GM19455 (cell line): ENCODE data around the gene TRIP12.
"Not testable (repeated sequence)": the region's sequence is repeated elsewhere in the genome, so short reads cannot be mapped to it uniquely, and the experiment has no call there.

Experiments
- ATAC-seq: cut with Tn5 transposase; IDR thresholded peaks from one replicate; pipeline ENCODE4 v1.9.1; 2021; ENCODE audit not compliant: unreplicated experiment

TRIP12 gene

DNA sequence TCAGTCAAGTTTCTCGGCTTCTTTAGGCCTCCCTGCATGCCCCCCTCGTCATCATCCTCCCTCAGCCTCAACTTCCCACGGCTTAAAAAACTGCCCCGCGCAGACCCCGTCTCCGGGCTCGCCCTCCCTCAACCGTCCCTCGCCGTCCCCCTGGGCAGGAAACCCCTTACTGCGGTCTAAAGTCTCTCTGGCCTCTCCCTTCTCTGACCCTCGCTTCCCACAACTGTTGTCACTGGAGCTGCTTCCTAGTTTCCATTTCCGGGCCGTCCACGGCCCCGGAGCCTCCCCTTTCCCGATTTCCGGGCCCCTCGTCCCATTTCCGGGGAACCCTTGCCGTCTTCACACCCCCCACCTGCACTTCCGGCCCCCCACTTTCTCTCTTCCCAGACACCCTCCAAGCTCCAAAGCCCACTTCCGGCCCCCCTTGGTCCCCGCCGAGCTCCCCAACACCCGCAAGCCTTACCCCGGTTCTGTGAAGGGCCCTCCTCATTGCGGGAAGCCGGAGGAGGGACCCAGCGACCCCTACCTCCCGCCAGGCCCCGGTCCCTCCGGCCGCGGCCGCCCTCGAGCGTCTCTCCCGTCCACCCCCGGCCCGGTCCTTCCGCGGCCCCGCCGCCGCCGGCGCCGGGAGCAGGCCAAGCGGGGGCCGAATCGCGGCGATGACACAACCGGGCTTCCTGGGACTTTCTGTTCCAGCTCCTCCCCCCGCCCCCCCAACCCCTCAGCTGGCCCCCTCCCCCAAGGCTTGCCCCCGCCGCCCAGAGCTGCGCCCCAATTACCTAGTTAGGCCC, 513 bp downstream of the TRIP12 start:
- peak; percentile 18 for ATAC-seq

DNA sequence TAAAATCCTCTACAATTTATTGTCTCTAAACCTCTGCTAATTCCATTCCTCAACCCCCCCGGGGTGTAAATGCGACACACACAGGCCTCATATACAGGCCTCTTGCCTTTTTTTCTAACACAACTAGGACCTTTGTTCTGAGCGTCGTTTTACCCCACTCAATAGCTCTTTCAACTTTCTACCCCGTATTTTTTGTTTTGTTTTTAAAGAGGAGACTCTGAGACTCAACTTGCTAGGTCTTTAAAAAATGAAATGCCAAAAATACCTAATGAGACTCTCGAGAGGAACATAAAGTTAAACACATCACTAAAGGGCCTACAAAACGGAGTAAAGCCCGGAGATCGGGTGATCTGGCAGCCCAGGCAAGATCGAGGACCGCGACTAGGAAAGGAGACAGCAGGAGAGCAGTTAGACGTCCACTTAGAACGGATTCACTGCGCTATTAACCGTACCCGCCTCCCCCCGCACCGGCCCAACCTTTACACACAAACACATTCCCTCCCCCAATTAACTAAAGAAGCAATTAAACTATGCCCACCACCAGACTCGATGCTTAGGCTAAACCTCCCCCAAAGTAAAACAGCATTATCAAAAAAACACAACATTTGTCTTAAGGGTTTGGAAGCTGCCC, 1.7 kb downstream of the TRIP12 start:
- no peak for ATAC-seq

DNA sequence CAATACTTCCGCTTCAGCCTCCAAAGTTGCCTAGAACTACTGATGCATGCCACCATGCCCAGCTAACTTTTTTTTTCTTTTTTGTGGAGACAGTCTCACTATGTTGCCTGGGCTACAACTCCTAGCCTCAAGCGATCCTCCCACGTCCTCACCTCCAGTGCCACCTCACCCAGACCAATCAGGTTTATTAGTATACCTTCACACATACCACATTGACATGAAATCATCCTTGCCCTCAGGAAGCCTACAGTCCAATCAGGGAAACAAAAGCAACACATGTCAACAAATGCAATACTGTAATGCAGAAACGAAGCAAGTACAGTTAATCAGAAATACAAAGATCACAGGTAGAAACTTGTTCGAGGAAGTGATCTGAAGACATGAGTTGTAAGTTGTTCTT, 4.0 kb downstream of the TRIP12 start:
- no peak for ATAC-seq

DNA sequence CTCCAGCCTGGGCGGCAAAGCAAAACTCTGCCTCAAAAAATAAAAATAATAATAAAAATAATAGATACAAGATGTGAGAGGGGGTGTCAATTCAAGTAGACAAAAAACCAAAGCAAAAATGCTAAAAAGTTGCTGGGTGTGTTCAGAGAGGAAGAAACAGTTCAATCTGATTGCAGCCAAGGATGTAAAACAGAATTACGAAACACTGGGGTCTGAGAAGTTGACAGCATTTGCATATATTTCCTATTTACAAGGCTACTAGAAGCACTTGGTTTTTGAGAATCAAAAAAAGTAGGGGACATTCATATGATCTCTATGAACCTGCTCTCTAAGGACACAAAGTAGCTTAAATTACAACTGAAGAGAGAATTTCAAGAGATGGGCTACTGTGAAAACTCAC, 7.6 kb downstream of the TRIP12 start:
- no peak for ATAC-seq

DNA sequence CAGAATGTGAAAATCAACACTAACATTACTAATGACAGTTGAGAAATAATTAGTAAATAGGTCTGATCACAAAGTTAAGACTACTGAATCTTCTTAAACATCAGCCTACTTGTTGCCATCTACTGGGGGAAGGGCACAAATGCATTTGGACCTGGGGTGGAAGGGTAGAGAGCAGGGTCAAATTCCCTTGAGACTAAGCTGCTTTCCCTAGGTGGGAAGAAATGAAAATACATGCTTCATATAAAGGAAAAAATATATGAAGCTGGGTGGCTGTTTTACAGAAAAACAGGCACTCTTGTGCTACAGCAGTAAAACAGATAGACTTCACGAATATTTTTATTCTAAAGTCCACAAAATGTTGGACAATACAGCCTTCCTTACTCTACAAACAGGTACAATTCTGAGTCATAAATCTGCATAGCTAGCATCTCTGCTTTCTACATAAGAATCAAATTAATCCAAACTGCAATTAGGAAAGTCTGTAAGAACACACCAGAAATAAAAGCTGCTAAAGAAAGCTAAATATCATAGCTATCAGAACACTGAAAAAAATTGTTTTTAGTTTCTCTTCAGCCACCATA, 10.9 kb downstream of the TRIP12 start:
- ATAC-seq, result peak; percentile 72

DNA sequence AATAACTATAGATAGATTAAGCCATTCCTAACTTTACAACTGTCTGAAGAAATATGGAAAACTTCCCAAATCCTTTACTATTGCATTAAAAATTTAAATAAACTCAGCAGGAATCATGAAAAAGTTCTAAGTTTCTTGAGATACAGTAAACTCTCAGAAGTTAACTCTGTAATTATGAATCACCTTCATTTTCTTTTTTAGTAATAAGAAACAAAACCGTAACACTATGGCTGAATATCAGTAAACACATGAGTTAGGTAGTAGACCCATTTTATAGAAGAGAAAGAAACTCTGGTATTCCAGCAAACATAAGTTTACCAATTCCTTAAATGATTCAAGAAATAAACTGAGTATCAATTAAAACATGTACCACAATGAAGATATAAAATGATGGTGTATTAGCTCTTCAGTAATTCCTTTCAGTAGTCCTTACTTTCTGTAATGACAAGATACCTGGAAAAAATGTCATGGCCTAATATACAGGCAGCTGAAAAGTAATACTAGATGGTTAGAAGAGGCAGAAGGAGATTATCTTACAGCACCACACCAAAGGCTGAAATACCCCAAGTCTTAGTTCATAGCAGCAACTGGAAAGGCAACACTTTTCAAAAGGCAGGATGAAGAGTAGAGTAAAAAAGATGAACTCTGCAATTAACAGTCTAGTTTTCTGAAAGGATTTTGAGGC, 11.5 kb downstream of the TRIP12 start:
- peak; percentile 9 for ATAC-seq

DNA sequence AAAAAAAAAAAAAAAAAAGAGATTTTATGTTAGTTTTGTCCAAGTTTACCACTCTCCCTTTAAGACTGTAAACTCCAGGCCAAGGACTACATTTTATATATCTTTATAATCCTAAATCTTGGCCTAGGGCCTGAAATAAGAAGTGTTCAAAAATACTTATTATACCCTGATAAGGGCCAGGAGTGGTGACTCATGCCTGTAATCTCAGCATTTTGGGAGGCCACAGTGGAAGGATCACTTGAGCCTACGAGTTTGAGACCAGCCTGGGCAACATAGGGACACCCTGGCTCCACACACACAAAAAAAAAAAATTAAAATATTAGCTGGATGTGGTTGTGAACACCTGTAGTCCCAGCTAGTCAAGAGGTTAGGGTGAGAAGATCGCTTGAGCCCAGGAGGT, 12.7 kb downstream of the TRIP12 start:
- no peak for ATAC-seq

DNA sequence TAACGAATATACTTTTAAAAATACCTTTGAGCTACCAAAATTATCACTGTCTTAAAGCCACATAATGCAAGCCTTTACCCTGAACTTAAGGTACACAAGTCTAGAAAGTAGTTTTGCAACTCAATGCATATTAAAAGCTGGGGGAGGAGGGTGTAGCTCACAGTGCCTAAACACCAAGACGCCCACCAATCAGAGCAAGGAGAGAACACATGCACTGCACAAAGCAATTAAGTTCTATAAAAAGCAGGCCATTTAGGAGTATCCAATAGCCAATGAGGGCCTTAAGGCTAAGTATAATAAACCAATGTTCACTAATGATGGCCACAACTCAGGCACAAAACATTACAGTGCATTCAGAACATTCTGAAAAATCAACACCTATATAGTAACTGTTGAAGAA, 16.2 kb downstream of the TRIP12 start:
- ATAC-seq, result no peak

DNA sequence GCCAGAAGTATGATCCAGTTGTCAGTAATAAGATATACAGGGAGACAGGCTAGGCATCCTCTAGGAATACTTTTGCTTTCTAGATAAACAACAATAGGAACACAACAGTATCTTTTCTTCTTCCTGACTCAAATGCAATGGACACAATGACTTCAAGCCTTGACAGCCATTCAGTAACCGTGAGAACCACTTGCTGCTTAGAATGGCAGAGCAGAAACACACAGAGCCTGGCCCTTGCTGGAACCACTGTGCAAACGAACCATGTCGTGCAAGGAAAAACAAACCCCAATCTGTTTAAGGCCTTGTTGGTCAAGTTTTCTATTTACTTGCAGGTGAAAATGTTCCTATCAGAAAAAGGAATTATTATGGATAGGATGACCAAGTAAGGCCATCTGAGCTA, 18.8 kb downstream of the TRIP12 start:
- no peak for ATAC-seq

DNA sequence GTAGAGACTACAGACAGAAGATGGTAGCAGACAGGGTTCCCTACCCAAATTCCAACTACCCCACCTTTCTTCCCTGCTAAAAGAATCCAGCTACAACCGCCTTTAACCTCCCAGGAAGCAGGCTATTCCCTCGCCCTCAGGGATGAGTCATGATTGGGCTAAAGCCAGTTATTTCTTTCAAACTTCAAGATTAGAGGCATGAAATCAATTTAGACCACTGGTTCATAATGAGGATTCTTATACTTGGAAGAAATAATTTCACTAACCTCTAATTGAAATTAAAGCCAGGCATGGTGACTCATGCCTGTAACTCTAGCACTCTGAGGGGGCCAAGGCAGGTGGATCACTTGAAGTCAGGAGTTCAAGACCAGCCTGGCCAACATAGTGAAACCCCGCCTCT, 20.0 kb downstream of the TRIP12 start:
- no peak for ATAC-seq

DNA sequence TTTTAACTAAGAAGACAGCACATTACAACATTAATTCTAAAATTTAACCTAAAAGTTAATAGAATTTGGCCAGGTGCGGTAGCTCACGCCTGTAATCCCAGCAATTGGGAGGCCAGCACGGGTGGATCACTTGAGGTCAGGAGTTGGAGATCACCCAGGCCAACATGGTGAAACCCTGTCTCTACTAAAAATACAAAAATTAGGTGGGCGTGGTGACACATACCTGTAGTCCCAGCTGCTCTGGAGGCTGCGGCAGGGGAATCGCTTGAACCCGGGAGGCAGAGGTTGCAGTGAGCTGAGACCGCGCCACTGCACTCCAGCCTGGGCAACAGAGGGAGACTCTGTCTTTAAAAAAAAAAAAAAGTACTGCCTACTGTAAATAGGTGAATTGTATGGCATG, 21.3 kb downstream of the TRIP12 start:
- ATAC-seq, result not testable (repeated sequence)

DNA sequence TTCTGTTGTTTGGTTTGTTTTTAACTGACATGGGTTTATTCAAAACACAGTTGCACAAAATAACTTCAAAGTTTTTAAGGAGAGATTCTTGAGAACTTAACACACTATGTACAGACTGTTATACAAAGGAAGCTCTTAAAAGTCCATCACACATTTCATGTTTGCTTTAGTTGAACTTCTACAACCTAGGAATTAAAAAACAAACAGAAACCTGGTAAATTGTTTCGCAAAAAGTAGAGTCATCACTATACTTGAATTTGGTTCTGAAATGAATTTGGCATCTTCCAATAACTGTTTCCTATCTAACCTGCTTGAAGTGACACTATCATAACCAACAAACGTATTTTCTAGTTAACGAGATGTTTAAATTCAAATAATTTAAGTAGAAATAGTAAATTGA, 21.8 kb downstream of the TRIP12 start:
- ATAC-seq, result no peak

DNA sequence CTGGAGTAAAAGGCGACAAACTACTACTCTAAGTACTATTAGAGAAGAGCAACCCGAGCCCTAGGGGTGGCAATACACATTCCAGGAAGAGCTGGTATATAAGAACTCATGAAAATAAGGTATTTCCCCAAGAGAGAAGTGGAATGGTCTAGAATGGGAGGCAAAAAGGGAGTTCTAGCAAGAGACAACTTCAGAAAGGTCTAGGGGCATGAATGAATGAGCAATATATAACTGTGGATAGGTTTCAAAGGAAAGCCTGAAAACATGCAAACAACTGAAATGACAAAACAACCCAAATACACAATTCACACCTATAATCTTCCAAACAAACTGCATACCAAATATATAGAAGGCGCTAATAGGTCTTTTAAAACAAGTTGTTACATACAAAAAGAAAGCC, 22.2 kb downstream of the TRIP12 start:
- no peak for ATAC-seq

DNA sequence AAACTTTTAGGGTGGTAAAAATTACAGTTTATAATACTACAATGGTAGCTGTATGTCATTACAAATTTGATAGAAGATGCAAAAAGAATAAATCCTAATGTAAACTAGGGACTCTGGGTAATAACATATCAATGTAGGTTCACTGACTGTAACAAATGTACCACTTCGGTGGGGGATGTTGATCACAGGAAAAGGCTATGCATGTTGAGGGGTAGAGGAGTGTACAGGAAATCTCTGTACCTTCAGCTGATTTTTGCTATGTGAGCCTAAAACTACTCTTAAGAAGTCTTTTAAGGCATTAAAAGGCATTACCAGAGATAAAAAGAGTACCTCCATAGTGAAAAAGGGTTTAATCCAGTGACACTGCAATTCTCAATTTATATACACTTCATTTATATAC, 25.0 kb downstream of the TRIP12 start:
- ATAC-seq, result no peak

DNA sequence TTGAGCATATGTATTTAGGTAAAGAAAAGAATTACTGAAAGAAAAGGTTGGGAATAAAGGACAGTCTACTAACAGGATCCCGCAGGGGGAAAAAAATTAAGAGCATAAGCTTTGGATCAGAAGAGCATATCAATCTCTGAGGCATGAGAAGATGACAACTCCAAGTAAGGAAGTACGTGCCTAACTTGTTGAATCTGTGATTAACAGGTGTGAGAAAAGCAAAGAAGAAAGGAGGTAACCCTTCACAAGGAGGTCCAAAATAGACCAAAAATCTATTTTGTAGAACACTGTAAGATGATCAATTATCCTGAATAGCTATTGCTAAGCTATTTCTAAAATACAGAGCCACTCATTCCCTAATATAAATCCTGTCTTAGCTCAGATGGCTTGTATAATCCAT, 32.8 kb downstream of the TRIP12 start:
- ATAC-seq, result no peak

DNA sequence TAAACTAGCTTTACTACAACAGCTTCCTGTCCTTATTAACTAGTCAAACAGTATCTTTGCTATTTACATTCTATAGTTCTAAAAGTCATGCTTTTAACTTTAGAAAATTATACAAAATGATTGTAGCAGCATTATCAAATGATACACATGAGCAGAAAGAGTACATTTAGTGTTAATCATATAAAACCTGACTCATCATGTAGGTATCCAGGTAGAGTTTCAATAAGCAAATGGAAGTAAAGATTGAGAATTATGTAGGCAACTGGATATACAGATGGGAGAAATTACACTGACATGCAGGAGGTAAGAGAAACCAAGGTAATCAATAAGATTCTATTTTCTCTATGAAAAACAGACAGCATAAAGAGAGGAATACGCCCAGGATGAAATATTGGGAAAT, 33.8 kb downstream of the TRIP12 start:
- no peak for ATAC-seq

DNA sequence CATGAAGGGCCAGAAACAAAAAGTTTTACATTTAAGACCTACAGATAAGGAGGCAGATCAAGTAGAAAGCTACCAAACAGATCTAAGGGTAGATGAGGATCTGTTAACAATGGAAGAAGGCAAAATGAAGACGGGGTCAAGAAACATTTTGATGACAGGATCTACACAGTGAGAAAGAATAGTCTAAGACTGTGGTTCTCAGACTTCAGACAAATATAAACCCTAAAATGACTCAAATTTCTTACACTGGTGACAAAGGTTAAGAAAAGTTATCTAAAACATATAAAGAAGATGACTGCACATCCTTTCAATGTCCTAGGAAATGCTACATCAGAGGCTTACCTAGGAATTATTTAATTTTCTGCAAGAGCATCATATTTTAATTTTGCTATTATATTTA, 34.4 kb downstream of the TRIP12 start:
- ATAC-seq, result no peak

DNA sequence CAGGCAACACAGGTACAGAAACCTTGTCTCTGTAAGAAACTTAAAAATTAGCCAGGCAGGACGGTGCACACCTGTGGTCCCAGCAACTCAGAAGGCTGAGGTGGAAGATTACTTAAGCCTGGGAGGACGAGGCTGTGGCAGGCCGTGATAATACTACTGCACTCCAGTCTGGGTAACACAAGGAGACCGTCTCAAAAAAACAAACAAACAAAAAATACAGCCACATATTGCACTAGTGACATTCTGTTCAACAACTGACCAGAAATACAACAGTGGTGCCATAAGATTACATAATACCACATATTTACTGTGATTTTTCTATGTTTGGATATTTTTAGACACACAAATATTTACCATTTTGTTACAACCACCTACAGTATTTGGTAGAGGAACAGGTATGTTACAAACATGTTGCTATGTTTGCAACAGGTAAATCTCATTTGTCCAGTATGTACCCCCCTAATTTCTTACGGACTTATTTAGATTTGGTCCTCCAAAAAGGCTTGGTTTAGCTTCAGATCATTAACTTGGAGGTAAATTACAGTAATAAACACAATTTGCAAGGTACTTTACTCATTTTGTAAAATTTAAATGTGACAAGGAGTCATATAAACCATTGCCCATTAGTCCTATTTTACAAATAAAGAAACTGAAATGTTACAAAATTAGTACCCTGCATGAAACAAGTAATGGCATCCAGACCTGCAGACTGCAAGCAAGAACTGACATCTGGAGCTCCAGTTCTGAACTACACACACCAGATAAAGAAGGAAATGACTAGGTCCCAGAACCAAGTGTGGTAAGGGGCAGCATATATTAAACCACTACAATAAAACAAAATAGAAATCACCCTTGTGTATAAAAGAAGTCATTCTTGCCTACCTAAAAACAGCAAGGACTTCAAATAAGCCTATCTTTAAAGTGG, 36.8 kb downstream of the TRIP12 start:
- peak; percentile 83 for ATAC-seq

DNA sequence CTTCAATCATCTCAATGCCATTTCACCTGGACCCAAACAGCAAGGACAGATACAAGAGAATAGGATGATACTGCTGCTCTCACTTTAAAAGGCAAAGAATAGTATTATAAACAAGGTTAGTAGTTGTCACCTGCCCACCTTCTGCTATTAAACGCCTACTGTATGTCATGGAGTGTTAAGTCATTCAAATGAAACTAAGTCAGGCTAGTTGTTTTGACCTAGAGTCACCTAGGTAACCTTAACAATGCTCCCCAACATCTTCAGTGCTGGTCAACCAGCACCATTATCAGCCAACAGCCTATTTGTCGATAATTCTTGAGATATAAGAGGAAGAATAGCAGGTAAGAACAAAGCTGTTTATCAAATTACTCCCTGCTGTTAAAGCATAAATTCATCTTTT, 39.2 kb downstream of the TRIP12 start:
- ATAC-seq, result no peak

DNA sequence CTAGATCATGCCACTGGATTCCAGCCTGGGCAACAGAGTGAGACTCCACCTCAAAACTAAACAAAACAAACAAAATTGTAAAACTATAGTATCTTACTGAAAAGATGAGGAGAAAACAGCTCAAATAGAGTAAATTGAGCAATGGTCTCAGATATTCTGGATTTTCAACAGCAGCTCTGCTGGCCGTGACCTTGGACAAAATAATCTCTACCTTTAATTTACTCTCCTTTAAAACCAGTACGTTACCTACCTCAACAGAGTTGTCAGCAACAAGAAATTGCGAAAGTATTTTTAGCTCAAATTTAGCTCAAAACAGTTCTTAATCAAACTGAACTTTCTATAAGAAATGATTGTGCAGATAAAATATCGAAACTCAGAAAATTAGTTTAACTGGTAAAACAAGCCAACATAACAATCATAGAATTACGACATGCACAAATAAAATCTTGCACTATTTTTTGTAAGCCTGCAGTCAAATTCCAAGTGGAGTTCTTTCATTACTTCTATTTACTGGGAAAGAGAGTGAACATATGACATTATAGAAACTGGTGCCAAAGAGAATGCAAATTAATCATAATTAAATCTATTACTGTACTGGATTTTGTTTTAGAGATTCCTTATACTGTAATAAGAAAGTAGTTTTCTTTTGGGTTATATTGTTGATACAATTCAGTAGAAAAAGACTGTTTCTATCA, 40.8 kb downstream of the TRIP12 start:
- ATAC-seq, result no peak
